ENCODE data around the gene APBB1IP.
"Not testable (repeated sequence)": the region's sequence is repeated elsewhere in the genome, so short reads cannot be mapped to it uniquely, and the experiment has no call there.

The APBB1IP gene

DNA sequence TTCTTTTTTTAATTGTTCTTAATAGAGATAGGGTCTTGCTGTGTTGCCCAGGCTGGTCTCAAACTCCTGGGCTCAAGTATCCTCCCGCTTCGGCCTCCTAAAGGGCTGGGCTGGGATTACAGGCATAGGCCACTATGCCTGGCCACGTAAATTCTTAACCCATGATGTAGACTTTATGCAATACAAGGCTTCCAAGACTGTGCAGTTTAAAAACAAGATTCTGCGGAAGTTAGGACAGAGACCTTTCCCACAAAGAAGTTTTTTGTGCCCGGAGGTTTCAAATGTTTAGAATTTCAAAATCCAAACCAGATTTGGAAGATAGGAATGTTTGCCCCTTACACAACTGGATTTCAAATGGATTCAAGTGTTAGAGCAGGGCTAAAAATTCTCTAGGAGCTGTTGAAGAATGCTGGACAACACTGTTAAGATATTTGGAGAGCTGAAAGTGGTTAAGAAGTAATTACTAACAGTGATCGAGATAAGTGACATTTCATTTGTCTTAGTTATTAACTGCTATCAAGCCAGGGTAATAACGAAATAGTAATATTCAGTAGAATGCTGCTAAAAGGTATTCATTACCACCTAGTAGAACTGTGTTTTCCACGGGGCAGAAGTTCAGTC, 7.4 kb downstream of the APBB1IP start:
- no peak for DNase-seq

DNA sequence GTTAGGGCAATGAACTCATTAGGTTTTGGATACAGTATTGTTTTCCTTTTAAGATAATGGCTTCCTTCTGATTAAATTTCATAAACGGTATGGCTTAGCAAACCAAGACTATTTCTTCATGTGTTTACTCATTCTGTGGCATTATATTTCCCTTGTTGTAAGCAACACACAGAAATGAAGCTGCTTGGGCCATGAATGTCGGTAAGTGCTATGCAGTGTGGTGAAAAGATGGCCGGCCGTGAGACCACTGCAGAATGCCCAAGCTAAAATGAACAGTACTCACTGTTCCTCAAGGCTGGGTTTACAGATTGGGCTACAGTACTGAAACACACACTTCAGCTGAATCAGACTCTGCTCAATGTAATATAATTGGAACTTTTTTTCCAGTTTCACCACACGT, 8.1 kb downstream of the APBB1IP start:
- DNase-seq, result no peak

DNA sequence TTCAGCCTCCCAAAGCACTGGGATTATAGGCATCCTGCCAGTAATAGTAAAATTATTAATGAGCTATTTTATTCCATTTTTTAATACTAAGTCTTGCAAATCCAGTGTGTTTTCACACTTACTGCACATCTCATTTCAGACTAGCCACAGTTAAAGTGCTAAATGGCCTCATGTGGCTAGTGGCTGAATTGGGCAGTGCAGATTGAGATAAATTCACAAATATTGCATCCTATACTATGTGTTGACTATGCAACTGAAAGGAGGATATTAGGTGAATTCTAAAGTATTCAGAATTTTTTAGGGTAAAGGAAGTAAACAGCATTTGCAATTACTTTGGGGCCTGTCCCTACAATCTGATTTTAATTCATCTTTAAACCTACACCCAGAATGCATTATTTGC, 10.2 kb downstream of the APBB1IP start:
- no peak for DNase-seq

DNA sequence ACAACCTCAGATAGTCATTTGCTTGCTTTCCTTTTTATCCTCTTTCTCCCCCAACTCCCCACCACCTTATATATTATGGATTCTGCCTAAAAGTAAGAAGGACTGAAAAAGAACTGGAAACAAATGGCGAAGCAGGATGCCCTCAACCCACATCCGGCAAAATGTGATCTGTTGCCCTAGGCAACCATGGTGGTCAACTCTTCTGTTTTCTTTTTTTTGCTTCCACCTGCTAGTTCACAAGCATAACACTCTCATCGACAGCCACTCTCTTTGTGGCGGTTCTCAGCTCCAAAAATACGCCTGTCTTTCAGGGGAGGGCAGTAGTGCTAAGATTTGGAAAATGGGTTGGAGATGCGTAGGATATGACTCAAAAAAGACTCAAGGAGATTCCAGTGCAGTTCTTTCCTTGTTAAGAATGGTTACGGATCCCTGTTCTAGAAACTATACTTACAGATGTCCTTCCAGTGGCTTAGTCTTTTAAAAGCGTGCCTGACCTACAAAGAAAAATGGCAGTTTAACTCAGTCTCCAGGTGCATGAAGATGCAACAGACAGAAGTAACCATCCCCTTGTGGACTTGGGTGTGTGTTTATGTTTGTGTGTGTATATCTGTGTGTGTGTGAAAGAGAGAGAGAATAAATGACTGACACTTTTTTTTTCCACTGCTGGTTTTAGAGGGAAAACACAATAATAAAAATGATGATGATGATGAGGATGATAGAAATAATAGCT, 10.7 kb downstream of the APBB1IP start:
- no peak for DNase-seq

DNA sequence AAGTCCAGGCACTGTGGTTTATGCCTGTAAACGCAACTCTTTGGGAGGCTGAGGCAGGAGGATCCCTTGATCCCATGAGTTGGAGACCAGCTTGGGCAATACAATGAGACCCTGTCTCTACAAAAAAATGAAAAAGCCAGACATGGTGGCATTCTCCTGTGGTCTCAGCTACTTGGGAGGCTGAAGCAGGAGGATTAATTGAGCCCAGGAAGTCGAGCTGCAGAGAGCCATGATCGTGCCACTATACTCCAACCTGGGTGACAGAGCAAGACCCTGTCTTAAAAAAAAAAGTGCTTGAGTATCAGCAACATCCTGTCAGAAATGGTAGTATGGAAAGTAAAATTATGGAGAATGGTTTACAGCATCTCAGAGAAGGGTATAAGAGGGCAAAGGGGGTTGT, 11.6 kb downstream of the APBB1IP start:
- no peak for DNase-seq

DNA sequence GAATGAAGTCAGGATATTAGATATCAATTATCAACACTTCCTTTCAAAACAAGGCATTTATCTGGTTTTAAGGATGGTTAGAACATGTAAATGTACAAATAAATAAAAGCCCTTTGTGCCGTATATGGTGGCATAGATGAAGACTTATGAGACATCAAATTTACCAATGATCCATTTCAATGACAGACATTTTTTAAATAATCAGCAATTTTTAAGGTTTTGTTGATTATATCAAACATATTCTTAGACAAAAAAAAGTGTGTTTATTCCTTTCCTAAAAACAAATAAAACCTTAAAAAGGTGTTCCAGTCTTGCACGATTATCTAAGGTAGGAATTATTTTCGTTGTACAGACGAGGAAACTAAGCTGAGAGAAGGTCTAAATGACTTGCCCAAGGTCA, 13.8 kb downstream of the APBB1IP start:
- no peak for DNase-seq

DNA sequence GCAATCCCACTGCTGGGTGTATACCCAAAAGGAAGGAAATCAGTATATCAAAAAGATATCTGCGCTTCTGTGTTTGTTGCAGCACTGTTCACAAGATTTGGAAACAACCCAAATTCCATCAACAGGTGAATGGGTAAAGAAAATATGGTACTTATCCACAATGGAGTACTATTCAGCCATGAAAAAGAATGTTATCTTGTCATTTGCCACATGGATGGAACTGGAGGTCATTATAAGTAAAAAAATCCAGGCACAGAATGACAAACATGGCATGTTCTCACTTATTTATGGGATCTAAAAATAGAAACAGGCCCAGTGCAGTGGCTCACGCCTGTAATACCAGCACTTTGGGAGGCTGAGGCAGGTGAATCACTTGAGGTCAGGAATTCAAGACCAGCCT, 15.7 kb downstream of the APBB1IP start:
- DNase-seq, result no peak

DNA sequence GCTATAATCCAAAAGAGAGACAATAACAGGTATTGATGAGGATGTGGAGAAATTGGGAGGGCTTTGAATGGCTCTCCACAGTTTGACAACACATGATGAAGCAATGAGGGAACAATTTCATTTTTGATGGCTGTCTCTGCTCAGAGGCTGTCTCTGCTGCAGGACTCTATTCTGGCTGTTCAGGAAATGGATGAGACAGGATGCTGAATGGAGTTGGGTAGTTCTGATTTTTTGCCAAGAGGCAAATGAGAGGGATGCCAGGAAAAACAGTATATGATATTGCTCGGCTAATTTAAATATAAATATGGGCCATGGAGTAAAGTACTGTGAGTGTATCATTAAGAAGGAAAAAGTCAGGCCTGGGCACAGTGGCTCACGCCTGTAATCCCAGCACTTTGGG, 16.8 kb downstream of the APBB1IP start:
- DNase-seq, result no peak

DNA sequence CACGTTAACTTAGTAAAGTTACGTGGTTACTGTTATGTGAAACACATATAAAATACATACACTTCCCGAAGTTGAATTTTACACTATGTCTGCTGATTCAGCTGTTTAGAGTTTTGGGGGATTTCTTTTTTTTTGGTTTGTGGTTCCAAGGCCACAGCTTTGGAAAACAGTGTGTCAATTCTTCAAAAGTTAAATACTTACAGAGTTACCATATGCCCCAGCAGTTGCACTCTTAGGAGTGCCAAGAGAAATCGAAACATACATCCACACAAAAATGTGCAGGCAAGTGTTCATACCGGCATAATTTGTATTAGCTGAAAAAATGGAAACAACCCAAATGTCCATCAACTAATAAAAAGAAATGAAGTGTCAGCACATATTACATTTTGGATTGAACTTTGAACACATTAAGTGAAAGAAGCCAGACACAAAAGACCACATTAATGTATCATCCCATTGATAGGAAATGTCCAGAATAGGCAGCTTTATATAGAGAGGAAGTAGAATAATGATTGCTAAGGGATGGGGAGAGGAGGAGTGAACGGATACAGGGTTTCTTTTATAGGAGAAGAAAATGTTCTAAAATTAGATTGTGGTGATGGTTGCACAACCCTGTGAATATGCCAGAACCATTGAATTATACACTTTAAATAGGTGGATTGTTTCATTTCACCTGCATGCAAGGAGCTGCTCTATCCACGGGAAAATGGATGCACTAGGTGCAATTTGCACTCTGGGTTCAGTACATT, 17.6 kb downstream of the APBB1IP start:
- no peak for DNase-seq

DNA sequence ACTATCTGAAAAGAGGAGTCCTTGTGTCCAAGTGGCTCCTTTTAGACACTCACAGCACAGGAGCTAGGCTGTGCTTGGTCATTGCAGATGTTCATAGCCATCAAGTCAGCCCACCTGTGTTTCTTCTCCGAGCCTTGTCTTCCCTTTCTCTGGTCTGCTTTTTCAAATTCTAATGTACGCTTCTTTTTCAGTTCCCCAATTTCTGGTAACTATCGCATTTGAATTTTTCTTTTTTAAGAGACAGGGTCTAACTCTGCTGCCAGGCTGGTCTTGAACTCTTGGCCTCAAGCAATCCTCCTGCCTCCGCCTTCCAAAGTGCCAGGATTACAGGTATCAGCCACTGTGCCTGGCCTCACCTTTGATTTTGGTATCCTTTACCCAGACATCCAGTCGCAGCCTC, 18.9 kb downstream of the APBB1IP start:
- DNase-seq, result no peak

DNA sequence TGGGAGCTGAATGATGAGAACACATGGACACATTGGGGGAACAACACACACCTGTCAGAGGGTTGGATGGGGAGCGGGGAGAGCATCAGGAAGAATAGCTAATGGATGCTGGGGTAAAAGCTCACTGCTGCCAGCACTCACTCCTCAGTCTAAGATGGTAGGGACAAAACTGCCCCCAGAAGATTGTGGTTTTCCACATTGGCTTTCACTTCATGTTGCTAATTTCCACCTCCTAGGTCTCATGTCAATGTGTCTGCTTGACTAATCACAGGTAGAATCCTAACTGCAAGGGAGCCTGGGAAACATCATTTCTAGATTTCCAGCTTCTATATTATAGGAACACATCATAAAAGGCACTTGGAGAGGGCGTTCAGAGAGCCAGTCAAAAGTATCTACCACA, 22.6 kb downstream of the APBB1IP start:
- no peak for DNase-seq

DNA sequence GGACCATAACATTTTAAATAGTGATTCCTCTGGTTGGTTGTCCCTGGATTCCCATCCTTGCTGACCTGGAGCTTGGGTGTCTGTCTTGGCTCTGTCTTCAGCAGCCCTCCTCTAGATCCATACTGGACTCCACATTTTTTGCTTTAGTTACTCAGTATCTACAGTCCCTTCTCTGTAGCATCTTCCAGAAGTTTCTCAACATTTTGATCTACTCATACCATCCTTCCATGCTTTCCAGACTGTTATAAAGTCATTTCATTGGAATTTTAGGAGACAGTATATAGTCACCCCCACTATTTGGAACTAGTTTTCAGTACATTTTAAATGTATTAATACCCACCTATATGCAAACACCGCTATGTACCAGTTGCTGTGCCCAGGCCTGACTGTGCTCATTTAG, 25.8 kb downstream of the APBB1IP start:
- DNase-seq, result no peak

DNA sequence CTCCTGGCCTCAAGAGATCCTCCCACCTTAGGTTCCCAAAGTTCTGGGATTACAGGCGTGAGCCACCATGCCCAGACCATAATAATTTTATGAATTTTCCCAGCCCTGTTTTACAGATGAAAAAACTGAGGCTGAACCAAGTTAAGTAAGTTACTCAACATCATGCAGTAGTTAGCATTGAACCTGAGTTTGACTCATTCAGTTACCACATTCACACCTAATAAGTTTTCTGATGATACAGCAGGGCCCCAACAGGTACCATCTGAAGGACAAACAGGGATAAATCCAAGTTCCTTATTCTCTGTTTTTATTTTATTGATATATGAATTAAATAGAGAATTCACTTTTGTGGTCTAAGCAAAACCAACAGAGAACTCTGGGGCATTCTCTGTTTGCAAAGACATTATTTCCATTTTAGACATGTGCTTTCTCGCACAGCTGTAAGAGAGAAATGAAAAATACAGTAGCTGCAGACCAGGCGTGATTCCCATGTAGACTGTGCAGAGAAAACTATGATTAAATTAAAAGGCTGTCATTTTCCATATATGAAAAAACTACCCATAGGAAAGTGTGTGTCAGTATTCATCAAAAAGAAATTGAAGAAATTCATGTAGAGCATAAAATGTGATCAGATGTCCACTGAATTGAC, 26.6 kb downstream of the APBB1IP start:
- no peak for DNase-seq

DNA sequence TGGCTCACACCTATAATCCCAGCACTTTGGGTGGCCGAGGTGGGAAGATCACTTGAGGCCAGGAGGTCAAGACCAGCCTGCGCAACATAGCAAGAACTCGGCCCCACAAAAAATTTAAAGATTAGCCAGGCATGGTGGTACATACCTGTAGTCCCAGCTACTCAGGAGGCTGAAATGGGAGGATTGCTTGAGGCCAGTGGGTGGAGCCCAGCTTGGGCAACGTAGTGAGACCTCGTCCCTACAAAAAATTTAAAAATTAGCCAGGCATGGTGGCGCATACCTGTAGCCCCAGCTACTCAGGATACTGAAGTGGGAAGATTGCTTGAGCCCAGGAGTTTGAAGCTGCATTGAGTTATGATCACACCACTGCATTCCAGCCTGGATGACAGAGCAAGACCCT, 28.4 kb downstream of the APBB1IP start:
- DNase-seq, result not testable (repeated sequence)

DNA sequence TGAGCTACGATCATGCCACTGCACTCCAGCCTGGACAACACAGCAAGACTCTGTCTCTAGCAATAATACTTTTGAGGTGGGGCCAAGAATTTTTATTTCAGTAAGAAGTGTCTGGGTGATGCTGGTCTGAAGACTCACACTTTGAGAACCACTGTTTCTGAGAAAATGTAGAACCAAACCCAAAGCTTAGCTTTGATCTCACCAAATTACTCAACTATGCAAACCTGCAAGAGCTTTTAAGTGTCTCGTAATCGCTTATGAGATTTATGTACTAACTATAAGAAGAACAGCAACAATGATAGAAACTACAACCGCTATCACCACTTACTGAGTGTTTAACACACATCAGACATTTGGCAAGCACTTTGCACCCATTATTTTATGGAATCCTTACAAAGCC, 29.5 kb downstream of the APBB1IP start:
- no peak for DNase-seq

DNA sequence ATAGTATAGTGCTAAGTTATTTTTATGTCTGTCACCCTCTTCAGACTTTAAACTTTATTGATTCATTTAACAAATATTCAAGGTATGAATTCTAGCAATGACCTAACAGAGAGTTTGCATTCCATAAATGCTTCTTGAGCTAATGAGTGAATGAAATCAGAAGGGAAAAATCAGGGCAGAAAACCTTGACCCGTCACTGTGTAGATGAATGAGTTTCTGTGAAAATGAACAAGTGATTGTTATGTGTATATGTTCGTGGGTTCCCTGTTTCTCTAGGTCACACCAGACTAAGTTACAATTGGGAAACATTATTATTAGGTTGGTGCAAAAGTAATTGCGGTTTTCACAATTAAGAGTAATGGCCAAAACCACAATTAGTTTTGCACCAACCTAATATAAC, 30.1 kb downstream of the APBB1IP start:
- no peak for DNase-seq

DNA sequence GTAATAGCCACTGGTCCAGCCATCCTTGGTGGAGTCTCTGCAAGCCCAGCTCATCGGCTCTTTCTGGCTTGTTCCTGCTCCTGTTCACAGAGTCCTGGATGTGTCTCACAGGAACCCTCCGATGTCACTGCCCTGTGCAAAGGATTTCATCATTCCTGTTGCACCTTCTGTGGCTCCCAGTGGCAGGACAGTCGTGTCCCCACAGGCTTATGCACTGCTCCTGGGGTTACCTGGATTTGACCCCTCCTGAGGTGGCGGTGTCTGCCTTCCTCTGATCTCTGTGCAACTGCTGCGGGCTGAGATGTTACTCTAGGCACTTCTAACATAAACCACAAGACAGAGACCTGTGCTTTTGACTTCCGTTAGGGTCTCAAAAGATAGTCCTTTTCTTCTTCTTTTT, 30.6 kb downstream of the APBB1IP start:
- no peak for DNase-seq

DNA sequence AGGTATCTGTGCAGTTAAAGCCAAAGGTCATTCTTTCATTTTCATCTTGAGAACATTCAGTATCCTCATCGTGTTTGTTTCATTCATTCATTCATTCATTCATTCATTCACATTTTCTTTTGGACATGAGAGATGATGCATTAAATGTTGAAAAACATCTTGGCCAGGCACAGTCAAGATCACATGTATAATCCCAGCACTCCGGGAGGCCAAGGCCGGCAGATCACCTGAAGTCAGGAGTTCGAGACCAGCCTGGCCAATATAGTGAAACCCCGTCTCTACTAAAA, 34.3 kb downstream of the APBB1IP start:
- no peak for DNase-seq

DNA sequence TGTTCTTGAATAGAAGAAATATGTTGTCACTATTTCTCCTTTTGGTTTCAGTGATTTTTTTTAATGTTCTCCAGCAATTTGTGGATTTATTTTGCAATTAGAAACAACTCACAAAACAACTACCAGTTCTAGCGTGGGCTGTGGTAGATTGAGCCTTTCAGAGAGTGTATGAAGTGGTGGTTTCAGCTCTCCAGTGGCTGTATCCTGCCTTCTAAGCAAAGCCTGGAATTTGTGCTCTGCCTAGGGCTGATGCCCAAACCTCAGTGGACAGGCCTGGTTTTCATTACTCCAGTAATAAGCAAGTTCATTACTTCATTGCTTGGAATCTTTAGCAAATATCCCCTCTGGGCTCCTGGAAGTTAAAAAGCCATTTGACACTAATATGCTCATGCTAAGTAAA, 35.9 kb downstream of the APBB1IP start:
- DNase-seq, result no peak

DNA sequence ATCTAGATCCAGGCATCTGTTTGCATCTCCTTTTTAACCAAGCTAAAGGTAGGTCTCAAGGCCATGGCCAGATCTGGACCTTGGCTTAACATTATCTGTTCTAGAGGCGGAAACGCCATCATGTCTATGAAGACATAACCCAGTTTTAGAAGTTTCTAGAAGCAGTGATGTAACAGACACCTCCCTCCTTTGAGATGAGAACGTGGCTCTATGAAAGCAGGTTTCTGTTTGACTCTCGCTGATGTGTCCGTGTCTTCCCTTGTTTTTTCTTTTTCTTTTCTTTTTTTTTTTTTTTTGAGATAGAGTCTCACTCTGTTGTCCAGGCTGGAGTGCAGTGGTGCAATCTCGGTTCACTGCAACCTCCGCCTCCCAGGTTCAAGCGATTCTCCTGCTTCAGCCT, 36.7 kb downstream of the APBB1IP start:
- DNase-seq, result not testable (repeated sequence)

DNA sequence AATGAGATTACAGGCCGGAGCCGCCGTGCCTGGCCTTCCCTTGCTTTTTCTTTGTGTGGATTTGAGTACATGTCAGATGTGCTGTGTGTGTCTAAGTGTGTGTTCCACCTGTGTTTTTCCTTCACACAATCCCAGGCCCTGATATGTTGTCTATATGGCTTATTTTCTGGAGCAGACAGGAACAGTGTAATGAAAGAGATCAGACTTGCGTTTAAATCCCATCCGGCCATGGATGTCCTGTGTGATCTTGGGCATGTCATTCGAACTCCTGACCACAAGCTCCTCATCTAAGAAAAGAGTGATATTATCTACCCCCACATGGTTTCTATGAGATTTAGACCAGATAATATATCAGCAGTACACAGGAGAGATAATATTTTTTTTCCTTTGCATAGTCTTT, 37.2 kb downstream of the APBB1IP start:
- DNase-seq, result no peak

DNA sequence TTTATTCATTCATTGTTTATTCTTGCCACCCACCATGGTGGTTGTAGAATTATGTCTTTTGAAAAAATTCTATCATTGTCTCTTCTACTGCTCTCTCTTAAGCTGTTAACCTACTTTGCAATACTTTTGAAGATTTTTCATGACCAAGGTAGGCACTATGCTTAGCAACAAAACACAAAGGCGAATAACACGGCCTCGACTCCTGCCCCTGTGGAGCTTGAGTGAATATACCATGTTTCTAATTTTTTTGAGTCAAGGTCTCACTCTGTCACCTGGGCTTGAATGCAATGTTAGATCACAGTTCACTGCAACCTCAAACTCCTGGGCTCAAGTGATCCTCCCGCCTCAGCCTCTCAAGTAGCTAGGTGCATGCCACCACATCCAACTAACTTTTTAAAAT, 39.4 kb downstream of the APBB1IP start:
- DNase-seq, result no peak

DNA sequence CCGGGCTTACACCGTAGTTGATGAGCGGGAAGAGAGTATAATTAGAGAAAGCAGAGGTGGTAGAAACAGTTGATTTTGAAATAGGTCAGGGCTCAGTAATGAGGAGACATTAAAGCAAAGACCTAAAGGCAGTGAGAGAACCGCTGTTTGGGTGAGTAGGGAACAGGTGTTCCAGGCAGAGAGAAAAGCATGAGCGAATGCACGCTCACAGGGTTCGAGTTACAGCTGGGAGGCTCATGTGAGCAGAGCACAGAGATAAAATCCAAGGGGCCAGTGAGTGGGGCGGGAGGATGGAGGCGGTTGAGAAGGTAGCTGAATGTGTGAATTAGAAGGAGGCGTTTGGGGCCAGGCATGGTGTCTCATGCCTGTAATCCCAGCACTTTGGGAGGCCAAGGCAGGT, 39.9 kb downstream of the APBB1IP start:
- DNase-seq, result no peak

Measured in NCI-H2029 (cell line).